ENCODE data around the gene SLIT1.
"Not testable (repeated sequence)": the region's sequence is repeated elsewhere in the genome, so short reads cannot be mapped to it uniquely, and the experiment has no call there.

The SLIT1 gene

DNA sequence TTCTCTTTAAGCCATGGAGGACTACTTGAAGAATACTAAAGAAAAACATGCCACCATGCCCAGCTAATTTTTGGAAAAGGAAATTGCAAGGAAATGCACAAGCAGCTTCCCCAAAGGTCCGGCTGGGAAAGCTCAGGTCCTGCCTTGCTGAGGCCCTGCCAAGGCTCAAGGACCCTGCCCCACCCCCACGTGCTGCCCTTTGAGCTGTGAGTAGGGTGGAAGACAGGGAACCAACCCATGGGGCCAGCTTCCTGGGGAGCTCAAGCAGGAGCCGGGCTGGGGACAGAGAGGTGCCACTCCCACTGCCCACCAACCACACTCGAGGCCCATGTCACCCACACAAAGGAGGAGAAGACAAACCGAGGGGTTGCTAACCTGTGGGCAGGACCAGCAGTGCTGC, 78.2 kb downstream of the SLIT1 start:
- DNase-seq (ENCODE audit: low read depth) = no peak

DNA sequence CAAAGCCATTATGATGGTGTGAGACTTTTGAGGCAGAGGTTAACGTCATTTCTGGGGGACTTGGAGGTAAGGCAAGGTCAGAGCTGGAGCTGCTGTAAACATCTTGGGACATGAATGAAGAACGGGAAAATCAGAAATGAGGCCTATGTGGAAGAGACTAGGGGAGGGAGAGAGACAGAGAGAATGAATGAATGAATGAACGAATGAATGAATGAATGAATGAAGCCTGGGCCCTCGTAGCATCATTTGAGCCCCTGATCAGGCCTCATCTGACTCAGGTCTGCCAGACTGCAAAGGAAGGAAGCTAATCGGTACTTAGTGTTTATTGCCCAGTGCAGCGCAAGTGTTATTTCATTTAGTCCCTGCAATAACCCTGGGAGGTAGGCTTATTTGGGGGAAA, 79.6 kb downstream of the SLIT1 start:
- DNase-seq (ENCODE audit: low read depth) = no peak

DNA sequence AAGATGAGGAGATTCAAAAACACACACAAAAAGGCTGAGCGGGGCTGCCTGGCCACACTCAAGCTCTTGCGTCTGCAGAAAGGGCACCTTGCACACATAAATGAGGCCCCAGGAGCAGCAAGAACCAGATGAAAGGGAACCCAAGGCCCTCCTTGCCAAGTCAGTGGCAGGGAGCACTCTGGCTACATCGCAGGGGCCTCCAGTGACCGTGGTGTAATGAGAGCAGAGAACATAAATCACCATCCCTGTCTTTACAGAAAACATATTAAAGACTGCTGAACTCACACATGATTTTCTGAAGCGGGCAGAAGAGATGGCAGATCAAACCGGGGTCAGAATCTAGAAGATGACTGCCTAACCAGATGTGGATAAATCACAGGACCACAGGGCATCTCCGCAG, 80.5 kb downstream of the SLIT1 start:
- DNase-seq (ENCODE audit: low read depth) = no peak

DNA sequence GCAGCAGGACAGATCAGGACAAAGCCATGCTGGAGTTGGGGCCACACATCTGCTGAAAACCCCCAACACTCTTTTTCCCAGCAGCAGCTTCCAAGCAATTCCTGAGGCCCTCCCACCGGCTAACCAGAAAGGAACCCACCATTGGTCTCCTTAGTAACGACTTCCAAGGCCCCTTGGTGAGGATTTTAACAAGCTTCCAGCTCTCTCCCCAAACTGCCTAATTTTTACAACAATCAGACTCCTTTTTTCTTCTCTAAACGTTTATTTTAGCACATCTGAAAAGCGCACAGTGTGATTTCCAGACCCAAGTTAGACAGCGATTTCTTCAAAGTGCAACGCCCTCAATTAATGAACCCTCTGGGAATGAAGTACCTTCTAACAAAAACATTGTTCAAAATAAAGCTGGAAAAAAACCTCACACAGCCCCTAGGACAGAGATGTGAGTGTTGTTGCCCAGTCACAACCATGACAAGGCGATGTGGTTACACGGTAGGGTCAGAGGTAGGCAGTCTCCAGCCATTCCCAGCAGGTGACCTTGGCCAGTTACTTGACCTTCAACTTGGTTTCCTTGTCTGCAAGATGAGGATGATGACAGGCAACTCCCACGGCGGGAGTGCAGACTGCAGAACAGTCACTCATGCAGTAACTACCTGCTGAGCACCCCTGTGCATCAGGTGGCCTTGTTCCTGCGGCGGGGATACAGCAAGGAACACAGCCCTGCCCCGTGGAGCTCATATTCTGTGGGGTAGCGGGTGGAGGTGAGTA, 82.3 kb downstream of the SLIT1 start:
- no peak for DNase-seq (ENCODE audit: low read depth)

DNA sequence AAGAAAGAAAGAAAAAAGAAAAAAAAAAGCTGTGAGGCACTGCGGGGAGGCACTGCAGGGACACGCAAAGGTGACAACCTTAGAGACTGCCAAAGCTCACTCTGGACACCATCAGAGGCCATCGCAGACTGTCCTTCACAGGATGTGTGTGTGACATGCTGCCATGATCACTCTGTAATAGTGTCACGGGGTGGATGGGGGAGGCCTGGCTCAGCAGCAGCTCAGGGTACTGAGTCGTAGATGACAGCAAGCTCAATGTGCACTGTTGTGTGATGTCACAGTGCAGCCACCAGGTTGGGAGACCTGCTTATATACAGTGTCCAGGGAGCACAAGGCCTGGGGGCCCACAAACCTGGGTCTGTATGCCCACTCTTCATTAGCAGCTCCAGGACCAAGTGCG, 83.3 kb downstream of the SLIT1 start:
- no peak for DNase-seq (ENCODE audit: low read depth)

DNA sequence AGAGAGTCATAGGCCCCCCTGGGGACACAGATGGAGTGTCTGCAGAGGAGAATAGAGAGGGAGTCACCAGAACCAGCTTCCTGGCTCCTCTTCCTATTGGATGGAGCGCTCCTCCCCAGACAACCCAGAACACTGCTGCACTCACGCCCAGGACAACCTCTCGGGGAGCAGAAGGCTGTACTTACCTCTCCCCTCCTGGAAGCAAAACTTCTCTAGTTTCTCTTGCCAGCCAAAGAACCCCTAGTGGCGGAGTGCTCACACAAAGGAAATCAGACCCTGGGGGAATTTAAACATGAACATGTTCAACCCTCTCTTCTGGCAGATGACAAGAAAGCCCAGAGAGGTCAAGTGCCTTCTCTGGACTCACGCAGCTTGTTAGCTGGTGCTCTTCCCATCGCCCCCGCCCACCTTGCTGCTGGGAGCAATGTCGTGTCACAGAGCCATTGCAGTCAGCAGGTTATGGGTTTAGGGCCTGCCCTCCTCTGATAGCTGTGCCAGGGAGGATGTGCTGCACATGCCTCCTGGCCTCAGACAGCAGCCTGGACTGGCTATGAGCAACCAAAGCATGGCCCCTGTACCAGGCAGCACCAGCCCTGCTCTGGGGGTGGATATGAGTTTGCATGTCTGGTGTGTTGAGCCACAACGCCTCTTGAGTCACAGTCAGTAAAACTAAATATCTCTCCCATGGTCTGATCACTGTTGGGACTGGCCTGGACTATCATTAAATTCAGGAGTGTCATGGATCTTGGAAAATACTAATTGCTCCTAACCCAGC, 84.4 kb downstream of the SLIT1 start:
- no peak for DNase-seq (ENCODE audit: low read depth)

DNA sequence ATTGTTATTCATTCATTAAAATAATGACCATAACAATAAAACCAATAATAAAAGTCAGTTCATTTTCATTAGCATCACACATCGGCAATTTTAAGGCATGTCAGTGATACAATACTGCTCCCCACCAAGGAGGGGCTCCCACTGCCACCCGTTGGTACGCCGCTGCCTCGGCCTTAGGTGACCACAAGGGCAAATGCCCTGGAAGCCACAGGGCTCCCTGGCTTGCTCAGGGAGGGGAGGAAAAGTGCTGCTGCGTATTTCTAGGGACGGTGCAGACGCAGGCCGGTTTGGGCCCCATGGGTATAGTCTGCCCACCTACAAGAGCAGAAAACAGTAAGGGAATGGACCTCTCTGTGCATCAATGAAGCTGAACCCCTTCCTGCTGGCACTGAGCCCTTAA, 85.1 kb downstream of the SLIT1 start:
- no peak for DNase-seq (ENCODE audit: low read depth)

DNA sequence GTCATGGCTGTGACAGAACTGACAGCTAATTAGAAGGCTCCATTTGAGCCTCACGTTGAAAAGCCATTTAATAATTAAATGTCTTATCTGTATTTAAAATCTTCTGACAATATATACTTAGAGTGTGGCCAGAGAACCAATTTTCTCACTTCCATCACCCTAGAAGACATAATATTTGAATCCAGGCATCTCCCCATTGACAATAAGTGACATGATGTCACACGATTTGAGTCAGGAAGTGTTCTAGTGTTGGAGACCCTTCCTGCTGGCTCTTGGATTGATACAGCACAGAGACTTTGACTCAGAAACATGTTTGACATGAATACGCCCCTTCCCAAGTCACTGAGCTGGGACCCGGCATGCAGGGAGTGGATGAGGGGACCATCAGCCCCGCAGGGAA, 85.9 kb downstream of the SLIT1 start:
- DNase-seq (ENCODE audit: low read depth) = no peak

DNA sequence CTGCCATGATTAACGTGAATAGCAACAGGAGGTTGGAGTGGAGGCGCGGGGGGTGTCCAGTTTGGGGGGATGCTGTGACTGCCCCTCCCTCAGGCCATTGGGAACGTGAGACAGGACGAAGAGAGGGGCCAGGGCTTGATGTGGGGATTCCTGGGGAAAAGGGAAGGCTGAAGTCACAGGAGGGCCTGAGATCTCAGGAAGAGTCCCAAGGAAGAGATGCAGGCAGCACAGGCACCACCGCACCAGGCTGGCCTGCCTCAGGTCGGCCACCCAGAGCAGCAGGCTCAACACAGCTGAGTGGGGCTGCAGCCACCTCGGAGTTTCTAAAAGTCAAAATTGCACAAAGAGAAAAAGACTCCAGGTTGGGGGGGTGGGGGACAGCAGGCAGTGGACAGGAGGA, 86.7 kb downstream of the SLIT1 start:
- no peak for DNase-seq (ENCODE audit: low read depth)

DNA sequence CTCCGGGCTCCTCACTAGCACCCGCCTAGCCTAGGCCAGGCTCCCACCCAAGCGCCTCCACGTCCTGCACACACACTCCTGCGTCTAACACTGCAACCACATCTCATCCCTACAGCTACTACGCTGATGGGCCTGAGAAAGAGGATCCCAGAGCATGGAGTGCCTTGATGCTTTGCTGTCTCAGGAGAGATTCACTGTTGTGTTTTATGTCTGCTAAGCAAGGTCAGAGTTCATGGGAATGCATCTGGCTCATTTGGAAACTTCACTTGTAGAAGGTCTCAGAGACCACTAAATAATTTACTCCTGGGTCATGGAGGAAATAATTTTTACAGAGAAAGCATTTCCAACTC, 88.7 kb downstream of the SLIT1 start:
- no peak for DNase-seq (ENCODE audit: low read depth)

DNA sequence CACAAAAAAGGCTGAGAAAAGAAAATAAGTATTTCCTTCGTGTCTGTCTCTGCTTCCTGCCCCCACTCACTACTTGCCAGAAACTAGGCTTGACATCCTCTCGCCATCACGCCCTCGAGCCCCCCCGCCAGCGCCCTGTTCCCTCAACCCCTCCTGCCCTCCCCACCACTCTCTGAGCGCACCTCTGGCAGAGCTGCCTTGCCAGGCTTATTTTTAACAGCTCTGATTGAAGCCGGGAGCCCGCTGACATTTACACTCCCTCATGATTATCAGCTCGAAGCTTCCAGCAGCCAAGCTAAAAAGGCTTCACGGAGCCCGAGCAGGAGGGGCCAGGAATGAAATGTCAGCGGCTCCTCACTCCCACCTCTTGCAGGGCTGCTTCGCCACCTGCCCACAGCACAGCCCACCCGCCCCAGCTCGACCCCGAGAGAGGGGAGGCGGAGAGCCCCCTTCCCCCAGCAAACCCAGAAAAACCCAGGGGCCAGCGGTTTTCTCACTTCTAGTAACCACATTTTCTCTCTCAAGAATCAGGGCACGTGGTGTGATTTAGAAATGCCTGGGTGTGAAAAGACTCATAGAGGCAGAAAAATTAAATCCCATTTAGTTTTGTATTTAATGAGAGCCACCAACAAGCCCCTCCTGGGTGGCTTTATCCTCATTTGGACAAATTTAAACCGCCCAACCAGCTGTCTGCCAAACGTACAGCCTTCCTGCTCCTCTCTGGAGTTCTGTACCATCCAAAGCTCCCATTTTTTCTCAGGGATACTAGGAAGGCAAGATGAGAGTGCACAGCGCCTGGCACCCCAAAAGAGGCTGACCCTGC, 89.3 kb downstream of the SLIT1 start:
- no peak for DNase-seq (ENCODE audit: low read depth)

DNA sequence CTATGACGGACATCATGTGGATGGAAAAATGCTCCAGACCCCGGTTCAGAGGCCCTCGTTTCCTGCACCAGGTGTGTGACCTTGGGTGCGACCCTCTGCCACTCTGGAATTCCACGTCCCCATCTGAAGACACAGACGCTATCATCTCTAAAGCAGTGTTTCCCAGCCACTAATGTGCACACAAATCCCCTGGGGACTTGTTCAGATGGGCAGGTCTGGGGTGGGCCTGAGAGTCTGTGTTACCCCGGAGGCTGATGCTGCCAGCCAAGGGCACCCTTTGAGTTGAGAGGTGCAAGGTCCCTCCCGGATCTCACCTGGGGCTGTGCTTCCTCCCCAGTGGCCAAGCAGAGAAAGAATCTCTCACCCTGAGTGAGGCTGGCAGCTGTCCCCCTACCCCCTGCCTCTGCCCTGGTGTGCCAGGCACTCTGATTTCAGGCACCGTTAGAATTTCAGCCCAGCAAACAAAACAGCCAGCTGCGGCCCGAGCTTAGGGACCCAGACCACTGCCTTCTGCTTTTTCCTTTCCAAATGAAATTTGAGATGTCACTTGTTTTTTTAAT, 90.0 kb downstream of the SLIT1 start:
- no peak for DNase-seq (ENCODE audit: low read depth)

DNA sequence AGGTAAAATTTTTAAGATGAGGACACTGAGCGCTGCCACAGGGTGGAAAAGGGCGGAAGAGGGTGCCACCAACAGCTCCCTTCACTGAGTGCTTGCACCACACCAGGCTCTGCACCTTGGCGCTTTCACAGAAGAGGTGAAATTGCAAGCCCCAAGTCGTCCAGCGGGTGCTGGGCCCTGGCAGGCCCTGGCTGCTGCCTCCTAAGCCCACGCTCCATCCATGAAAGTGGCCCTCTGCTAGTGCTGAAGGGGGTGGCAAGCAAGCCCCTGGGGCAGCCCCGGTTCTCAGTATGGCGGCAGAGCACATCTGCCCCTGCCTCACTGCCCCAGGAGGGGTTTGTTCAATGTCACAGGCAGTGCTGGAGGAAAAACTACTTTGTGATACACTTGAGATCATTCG, 95.1 kb downstream of the SLIT1 start:
- DNase-seq (ENCODE audit: low read depth) = no peak

DNA sequence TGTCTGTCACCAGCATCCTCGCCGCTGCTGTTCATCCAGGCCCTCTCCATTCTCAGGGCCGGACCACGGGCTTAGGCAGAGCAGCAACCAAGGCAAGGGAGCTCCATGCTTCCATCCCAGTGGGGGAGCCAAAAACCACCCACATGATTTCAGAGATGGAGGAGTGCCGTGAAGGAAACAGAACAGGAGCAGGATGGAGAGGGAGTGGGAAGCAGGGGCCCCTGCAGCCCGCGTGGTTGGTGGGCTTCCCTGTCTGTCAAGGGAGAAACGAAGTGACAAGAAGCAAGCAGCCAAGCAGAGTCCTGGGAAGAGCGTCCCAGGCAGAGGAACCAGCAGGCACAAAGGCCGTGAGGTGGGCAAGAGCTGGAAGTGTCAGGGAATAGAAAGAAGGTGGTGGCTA, 95.7 kb downstream of the SLIT1 start:
- DNase-seq (ENCODE audit: low read depth) = no peak

DNA sequence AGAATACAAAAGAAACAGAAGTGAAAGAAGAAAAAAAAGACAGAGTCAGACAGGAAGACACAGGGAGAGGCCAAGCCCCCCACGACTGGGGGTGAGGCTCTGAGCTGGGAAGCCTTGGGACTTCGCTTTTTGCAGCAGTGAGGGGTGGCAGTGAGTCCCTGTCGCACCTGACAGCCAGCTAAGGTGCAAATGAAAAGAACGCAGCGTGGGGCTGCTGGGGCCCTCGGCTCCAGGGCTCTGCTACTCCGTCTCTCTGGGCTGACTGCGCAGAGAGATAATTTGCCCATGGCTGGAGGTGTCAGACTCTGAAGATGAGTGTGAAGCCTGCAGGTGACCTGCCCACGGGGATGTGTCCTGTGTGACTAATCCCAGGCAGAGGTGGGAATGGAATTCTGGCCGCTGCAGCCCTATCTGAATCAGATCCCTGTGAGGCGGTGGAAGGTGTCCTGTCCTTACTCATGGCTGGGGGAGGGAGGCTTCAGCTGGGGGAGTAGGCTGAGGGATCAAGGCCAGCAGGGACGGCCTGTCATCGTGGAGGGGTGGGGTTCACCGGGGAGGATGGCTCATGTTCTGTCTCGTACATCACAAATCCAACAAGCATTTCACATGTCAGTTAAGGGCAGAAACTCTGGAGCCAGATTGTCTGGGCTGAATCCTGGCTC, 96.4 kb downstream of the SLIT1 start:
- no peak for DNase-seq (ENCODE audit: low read depth)

DNA sequence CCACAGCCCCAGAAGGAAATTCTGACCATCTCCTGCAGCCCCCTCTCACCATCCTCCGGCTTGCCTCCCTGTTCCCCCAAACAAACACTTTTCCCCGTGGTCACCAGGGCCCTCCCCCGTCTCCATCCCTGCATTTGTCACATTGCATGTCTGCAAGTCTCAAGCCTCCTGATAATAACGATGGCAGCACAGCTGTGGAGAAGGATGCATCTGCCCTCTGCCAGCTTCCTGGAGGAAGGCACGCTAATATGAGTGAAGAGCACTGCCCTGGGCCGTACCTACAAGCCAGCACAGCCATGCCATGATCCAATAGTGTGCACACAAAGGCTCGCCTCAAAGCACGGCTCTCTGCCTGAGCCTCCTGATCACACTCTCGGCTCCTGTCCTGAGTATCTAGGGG, 98.5 kb downstream of the SLIT1 start:
- DNase-seq (ENCODE audit: low read depth) = no peak

DNA sequence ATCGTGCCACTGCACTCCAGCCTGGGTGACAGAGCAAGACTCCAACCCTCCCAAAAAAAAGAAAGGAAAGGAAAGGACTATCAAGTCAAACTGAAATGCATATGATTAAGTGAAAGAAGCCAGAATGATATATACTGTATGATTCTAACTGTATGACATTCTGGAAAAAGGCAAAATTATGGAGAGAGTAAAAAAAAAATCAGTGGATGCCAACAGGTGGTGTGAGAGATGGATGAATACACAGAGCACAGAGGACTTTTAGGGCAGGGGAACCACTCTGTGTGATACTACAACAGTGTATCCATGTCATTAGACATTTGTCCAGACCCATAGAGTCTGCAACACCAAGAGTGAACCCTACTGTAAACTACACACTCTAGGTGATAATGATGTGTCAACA, 99.2 kb downstream of the SLIT1 start:
- no peak for DNase-seq (ENCODE audit: low read depth)

DNA sequence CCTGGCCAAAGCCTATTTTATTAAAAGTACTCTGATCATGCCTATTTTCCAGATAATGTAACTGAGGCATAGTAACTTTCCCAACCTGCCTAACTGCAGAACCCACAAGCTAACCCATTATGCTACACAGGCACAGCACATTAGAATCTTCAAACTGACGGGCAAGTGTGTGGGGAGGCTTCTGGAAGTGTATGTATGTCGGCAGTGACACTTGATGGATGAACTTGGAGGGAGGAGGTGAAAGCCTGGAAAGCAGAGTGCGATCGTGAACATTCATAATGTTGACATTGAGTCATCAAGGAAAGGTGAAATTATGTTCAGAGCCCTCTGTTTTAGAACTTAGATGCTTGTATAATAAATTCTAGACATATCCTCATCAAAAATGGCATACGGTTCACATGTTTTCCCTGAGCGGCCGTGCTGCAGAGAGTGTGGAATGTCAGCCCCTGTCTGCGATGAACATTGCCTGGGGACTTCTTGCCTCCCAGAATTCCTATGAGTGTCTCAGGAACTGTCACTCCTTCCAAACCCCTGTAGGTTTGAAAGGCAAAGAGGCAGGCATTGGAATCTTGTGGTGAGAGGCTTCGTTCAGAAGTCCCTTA, 102.4 kb downstream of the SLIT1 start:
- DNase-seq (ENCODE audit: low read depth) = no peak

DNA sequence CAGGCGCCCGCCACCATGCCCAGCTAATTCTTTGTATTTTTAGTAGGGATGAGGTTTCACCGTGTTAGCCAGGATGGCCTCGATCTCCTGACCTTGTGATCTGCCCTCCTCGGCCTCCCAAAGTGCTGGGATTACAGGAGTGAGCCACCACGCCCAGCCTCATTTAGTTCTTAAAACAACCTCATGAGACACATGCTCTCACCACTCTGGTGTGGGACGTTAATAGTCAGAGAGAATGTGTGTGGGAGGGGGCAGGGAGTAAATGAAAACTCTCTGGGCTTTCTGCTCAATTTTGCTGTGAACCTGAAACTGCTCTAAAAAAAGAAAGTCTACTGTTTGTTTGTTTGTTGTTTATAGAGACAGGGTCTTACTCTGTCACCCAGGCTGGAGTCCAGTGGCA, 103.2 kb downstream of the SLIT1 start:
- DNase-seq (ENCODE audit: low read depth) = not testable (repeated sequence)

DNA sequence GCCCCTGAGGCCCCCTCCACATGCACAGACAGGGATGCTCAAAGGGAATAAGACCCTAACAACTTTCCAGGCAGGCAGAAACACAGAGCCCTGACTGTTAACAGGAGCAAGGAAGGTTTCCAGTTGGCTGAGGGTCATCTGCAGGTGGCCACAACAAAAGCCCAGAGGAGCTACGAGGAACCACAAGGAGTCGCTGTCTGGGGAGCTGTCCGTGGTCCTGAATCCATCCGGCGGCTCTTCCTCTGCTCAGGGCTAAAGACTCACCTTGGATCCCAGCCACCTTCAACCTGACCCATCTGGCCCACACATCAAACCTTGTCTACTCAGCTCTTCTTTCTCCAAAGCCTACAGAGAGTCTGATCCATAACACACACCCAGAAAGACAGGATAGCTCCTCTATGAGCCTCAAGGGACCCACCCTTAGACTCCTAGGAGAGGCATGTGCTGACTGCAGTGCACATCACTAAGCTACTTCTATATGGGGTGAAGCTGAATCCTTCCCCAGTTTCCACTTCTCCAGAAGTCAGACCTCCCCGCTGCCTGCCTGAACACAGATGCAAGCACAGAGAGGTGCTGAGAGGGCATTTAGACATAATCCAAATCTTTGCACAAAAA, 104.0 kb downstream of the SLIT1 start:
- peak; percentile 24 for DNase-seq (ENCODE audit: low read depth)

DNA sequence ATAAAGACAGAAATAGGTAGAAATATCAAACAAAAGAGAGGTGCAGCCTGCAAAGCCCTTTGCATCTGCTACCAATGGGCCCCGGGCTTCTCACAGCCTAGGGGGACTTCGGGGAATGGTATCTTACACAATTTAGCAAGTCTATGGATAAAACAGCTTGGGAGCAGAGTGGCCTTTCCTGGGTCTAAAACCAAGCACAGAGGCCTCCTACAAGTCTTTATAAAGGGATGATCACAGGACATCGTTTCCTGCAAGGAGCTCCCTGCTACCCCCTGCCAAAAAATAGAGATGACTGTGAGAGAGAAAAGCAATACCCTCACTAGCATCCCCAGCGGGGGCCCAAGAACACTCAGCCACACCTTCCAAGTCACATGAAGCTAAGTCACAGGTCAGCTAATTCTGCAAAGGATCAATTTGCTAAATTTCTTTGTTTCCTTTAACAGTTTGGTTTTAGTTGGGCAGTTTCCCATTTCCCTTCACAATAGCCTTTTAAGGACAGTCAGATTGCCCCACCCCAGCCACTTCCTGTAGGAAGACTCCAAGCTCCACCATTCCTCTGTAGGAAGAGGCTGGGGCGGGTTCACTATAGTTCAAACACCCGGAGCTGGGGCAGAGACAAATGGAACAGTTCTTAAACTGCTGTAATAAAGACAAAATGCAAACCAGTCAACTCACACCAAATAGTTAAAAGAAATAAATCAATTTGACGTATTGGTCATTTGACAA, 105.5 kb downstream of the SLIT1 start:
- DNase-seq (ENCODE audit: low read depth) = no peak
